GM18517 (cell line): ENCODE results near the gene PIGR.

ENCODE experiments used
- ATAC-seq: cut with Tn5 transposase; IDR thresholded peaks from one replicate; pipeline ENCODE4 v1.9.1; 2021; ENCODE audit warnings: mild to moderate bottlenecking, moderate library complexity; ENCODE audit not compliant: unreplicated experiment

Gene PIGR

GRCh38 chr1:206911064-206911663 is 35.1 kb downstream of the PIGR start:
- no peak for ATAC-seq

- ATAC-seq, result no peak
These were observed 36.4 kb downstream of the PIGR start for GRCh38 chr1:206909883-206910318.

- ATAC-seq, result no peak
These were observed 36.9 kb downstream of the PIGR start for GRCh38 chr1:206909161-206909882.

DNA sequence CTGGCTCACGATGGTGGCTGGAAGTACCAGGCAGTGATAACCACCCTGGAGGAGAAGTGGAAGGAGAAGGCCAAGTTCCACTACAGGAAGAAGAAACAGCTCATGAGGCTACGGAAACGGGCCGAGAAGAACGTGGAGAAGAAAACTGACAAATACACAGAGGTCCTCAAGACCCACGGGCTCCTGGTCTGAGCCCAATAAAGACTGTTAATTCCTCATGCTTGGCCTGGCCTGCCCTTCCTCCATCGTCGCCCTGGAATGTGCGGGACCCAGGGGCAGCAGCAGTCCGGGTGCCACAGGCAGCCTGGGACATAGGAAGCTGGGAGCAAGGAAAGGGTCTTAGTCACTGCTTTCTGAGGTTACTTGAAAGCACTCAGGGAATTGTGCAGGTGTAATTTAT is 38.2 kb downstream of the PIGR start:
- no peak for ATAC-seq

GRCh38 chr1:206907304-206907991 is 38.8 kb downstream of the PIGR start:
- no peak for ATAC-seq

- ATAC-seq, result no peak
These were observed 40.7 kb downstream of the PIGR start for GRCh38 chr1:206905295-206906164.

DNA sequence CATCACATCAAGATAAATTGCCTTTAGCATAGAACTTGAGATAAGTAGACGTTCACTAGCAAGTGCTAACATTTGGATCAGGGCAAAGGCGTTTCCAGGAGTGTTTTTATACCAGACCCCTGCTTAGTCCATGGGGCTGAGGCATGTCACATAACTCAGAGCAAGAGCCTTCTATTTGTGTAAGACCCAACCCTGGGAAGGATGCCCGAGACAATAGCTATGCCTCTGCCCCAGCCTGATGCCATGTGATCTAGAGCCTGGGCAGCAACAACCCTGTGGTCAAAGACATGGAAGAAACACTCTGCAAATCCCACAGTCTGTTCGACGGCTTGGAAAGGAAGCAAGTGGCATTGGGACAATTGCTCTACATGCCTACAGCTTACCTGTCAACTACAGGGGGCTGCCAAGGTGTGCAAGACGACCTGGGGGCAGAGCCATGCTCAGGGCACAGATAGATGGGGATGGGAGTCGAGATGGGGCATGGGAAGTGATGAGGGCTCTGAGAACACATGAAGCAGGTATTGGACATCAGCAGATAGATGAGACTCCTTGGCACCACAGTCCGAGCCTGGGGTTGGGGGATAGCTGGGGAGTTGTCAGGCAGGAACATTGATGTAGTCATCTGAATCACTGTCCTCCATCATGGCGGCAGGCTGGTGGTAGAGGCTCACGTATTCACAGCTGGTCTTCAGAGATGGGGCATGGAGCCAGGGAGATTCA is 41.7 kb downstream of the PIGR start:
- ATAC-seq, result no peak

DNA sequence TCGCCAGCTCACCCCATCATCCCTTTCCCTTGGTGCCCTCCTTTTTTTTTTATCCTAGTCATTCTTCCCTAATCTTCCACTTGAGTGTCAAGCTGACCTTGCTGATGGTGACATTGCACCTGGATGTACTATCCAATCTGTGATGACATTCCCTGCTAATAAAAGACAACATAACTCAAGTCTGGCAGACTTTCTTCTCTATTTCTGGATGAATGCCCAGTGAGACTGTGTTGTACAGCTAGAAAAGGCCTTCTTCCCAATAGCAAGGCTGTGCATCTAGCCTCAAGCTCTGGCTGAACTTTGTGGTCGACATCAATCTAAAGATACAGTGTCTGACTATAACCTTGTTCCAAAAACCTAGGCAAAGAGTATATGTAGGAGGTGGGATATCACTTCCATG is 42.6 kb downstream of the PIGR start:
- ATAC-seq, result no peak

DNA sequence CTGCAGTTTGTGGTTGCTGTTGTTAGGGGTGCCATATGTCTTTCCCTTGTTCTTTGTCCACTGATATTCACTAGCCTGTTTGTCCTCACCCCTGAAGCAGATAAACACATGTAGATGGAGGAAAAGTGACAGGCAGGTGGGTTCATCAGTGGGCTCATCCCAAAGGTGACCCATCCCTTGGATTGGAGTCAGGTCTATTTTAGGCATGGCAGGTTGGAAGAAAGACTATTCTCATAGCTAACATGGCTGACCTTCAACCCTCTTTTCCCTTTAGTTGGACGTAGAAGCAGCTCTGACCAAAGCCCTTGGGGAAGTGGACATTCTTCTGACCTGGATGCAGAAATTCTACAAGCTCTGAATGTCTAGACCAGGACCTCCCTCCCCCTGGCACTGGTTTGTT is 43.6 kb downstream of the PIGR start:
- no peak for ATAC-seq

GRCh38 chr1:206901944-206902343 is 44.3 kb downstream of the PIGR start:
- ATAC-seq, result no peak

DNA sequence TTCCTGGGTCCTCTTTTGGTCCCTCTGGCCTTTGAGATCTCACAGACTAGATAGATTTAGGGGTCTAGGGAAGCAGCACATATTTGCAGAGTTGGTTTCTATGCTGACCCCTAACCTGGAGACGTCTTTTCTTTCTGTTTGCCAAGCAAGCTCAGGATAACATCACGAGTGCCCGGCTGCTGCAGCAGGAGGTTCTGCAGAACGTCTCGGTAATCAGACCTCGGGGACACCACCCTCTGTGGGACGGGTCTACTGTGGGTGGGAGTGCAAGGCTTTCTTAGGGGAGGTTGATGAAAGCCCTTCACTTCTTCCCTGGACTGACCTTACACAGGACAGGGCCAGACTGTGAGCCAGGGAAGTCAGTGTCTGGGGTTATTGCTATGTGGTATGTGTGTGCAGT is 46.1 kb downstream of the PIGR start:
- ATAC-seq, result no peak

DNA sequence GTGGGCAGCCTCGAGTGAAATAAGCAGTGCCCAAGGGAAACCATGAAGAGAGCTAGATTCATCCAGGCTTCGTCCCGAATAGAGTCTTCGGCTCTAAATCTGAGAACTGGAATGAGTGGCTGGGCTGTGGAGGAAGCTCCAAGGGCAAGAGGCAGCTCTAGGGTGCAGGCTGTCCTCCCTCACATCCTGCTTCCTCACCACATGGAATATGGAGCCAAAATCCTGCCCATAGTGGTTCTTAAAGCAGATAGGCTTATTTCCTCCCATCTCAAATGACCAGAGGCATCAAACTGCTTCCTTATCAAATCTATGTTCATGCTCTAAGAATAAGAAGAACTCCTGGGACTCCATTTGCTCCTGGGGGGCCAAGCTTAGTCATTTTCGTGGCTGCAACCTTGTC is 46.5 kb downstream of the PIGR start:
- ATAC-seq, result no peak

- ATAC-seq, result no peak
These were observed 47.3 kb downstream of the PIGR start for GRCh38 chr1:206898915-206899431.

GRCh38 chr1:206898089-206898914 is 48.0 kb downstream of the PIGR start:
- no peak for ATAC-seq

- ATAC-seq, result no peak
These were observed 49.1 kb downstream of the PIGR start, which contains the start of gene IL24 for GRCh38 chr1:206897175-206897574. IL24 (plus strand) TSS chr1:206897443; CDS start chr1:206897833, 390 bp downstream.

DNA sequence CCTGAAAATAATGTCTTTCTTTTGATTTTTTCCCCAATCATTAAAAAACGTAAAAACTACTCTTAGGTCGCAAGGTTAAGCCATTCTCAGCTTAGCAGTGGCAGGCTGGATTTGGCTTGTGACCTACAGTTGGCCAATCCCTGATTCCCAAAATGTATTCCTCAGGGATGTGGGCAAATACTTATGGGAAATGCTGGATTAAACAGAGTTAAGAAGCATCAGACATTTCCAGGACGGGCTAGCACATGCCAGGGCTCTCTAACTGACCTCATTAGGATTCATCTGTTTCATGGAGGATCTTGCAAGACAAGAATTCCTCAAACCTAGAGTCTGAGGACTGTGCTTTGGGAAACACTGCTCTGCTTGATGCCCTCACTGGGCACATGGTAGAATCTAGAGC is 50.0 kb downstream of the PIGR start:
- no peak for ATAC-seq

DNA sequence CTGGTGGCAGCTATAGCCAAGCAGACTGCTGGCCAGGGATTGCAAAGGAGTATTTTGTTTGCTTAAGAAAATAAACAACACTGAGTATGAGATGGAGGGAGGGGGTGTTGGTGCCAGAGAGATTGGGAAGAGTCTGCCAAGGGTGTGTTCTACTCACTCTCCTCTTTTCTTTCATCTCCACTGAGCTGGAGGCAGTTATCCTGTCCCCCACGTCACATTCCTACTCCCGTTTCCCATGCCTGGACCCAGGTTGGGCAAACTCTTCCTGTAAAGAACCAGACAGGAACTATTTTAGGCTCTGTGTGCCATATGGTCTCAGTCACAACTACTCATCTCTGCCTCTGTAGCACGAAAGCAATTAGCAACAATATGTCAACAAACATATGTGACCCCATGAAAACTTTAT is 50.4 kb downstream of the PIGR start:
- ATAC-seq, result no peak

GRCh38 chr1:206895325-206895724 is 50.9 kb downstream of the PIGR start:
- no peak for ATAC-seq

GRCh38 chr1:206893380-206893779 is 52.9 kb downstream of the PIGR start:
- ATAC-seq, result no peak
